Adrenal gland (tissue), 5 donors: ENCODE data around the gene B9D2.

Experiments
- CTCF ChIP-seq, 6 experiments: fragments of 450-650 bp in 4 of 6; fragments of 200-600 bp in 2 of 6; sonication (generic) in 1 of 6; IDR thresholded peaks; 1 replicate in 5 of 6; 2 replicates in 1 of 6; pipeline versions ENCODE4 v1.5.1 to v1.8.0; 2016 to 2021; ENCODE audit warnings: antibody characterized with exemption in 6 of 6, mild to moderate bottlenecking in 2 of 6, moderate library complexity in 1 of 6
- POLR2A ChIP-seq, 2 donors: fragments of 450-650 bp; IDR thresholded peaks; one replicate each; pipeline ENCODE4 v1.6.1; 2017; ENCODE audit warnings: antibody characterized with exemption in 2 of 2, mild to moderate bottlenecking in 2 of 2, moderate library complexity in 1 of 2
- donor health status: DM: no; HTN: no; CAD: no.

DNA sequence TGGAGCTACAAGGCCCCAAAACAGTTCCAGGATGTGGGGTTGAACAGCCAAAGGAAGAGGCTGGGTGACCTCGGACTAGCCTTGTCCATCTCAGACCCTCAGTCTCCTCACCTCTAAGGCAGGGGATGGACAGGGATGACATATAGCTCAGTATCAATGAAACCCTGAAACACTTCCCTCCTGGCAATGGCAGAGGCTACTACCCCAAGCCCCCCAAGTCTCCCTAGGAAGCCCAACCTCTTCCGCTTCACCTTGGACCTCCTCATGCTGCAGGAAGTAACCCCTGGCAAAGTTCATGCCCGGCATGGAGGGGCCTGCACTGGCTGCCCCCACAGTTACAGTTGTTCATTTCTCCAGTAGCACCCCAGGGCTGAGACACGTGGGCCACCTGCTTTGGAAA lies 43.4 kb downstream of the B9D2 start:
- no peak for TF ChIP-seq CTCF (IDR thresholded peaks at IDR 0.05)
- TF ChIP-seq POLR2A (IDR thresholded peaks at IDR 0.05): no peak
